HG03103 (cell line): ENCODE data around the gene EBP.
A peak's percentile ranks its signal among the peaks of the same experiment; 100 is the strongest.

Experiments
- ATAC-seq: cut with Tn5 transposase; IDR thresholded peaks from one replicate; pipeline ENCODE4 v1.9.1; 2021; ENCODE audit warnings: low read depth; ENCODE audit not compliant: unreplicated experiment

The EBP gene

DNA sequence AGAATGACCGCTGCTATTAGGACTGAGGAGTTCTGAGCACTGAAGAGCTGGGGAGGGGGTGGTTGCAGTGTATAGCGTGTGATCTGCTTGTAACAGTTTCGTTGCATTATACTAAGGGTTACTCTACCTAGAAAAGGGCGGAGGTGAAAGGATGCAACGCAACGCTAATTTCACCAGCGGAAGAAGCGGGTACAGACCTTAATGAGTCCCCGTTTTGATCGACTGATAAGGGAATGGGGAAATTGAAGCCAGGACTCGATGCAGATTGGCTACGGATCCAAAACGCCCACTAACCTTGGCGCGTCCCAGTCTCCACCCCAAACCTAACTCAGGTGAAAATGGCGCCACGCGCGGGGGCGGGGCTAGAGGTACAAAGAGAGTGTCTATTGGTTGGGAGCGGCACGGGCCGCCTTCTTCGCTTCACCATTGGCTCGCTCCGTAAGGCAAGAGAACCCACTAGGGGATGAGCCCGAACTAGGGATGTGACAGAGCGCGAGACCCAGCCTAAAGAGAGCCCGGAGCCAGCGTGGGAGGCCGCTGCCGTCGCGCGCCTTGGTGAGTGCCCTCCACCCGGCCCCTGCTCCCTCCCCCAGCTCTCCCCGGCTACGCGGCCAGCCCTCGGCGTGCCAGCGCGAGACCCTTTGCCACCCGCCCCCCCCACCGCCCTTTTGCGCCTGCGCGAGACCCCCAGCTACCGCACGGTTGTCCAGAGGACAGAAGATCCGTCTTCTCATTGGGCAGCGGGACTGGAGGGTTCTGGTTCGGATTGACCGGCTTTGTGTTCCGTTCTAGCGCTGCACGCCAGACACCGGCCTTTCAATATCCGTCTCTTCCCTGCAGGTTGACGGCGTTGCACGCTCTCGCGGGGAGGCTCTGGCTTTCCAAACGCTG lies at the start of gene EBP:
TSS of gene EBP (plus strand) at position 456 of the 891 bp plus-strand sequence. CDS start 1,964 bp downstream, outside the sequence.
- ATAC-seq, result peak; percentile 95

DNA sequence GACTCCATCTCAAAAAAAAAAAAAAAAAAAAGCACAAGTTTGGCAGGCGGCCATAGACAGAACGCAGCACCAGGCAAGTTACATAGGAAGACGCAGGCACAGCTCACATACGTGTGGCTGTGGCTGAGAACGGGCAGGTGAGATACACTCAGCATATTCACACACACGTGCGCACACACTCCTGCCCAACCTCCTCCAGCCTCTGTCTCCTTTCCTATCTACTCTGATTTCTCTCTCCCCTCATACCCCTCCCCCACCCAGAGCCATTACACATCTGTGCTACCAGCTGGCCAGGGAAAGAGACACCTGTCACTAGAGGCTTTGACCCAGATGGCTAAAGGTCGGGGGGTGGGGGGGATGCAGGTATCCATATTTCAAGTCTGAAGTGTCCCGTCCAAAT lies 49.4 kb upstream of the EBP start:
- ATAC-seq, result no peak

DNA sequence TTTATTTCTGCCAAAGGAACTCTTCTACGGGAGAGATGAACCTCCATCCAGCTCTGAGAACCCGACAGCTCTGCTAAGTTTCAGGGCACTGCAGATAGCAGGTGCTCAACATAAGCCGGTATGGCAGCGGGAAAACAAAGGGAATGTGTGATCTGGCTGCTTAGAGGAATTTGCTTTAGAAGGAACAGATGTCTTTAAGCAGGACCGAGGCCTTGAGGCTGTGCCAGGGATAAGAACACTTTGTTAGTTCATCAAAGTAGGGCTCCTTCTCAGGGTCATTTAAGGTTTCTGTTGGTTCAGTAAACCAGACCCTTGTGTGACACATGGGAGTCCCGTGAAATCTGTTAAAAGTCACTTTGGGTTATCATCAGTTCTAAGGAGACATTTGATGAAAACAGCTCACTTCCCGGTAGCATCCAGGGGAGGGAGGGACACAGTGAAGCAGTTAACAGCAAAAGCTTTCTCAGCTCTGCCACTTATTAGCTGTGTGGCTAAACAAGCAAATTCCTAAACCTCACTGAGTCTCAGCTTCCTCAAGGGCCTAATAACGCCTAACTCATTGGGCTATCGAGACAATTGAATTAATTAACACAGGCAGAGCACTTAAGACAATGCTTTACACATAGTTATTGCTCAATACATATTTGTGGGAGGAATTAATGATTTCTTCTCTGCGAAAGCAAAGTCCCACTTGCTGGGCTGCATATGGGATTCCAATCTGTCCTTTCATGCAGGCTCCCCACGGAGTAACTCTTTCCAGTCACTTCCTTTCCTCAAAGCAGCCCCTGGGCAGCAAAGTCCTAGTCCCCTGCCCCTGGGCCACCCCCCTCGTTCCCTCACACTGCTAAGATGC lies 48.5 kb upstream of the EBP start:
- no peak for ATAC-seq

DNA sequence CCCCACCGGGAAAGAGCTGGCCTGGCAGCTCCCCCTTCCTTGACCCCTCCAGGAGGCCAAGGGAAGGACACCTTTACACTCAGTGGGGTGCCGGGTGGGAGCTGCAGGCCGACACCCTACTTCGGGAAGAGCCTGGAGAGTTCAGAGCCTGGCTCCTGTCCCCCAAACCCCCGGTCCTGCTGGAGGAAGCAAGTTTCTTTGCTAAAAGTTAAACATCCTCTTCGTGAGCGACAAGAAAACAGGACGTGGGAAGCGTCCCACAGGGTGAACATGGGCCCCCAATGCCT lies 48.0 kb upstream of the EBP start:
- no peak for ATAC-seq

- ATAC-seq, result no peak
Measured at GRCh38 chrX:48474127-48474526, 47.5 kb upstream of the EBP start.

GRCh38 chrX:48474581-48474980 lies 47.0 kb upstream of the EBP start:
- no peak for ATAC-seq

DNA sequence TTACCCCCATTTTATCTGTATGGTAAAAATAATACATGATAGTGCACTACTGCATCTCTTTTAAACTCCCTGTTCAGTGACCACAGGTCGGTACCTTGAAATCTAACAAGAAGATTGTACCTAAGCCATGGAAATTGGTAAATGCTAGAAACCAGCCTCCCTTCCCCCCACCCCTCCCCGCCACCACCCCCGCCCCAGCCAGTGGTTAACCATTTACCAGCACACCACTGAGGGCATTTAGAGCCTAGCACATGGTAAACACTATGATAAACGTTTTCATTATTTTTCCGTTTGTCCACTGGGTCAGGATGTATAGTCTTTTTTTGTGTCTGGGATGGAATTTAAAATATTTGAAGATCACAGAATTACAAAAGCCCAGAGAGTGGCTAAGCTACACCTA lies 46.3 kb upstream of the EBP start:
- ATAC-seq, result no peak

DNA sequence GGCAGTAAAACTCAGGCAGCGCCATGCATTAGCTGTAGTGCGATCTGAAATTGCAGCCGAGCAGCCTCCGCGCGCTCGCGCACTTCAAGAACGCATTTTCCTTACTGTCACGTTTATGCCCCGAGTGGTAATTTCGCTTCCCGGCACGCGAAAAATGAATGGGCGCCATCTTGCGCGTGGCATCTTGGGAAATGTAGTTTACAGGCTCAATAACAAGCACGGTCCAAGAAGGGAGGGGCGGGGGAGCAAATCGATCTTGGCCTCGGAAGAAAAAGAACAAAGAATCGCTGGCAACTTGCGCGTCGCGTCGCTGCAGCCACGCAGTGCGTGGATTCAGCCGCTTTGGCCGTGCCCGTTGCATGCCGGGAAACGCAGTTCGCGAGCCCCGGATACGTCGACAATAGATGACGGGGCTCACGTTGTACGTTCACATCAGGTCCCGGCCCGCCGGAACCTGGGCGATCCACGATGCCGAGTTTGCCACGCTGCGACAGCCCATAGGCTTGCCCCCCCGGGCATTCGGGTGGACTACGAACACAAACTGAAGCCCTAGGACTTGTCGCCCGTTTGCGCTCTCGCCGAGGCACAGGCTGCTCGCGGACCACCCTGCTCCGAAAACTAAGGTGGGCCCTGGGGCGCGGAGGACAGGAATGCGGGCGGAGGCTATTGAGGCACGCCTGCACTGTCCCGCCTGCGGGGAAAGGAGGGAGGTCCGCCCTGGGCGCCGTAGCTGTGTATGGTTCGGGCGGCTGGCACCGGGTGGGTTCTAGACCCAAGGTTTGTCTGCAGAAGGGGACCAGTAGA lies 45.6 kb upstream of the EBP start, which contains the start of gene FTSJ1:
TSS of gene FTSJ1 (plus strand) at position 426 of the 804 bp plus-strand sequence. CDS start 1,849 bp downstream, outside the sequence.
- ATAC-seq, result peak; percentile 81

GRCh38 chrX:48476919-48477318 lies 44.7 kb upstream of the EBP start:
- ATAC-seq, result no peak

DNA sequence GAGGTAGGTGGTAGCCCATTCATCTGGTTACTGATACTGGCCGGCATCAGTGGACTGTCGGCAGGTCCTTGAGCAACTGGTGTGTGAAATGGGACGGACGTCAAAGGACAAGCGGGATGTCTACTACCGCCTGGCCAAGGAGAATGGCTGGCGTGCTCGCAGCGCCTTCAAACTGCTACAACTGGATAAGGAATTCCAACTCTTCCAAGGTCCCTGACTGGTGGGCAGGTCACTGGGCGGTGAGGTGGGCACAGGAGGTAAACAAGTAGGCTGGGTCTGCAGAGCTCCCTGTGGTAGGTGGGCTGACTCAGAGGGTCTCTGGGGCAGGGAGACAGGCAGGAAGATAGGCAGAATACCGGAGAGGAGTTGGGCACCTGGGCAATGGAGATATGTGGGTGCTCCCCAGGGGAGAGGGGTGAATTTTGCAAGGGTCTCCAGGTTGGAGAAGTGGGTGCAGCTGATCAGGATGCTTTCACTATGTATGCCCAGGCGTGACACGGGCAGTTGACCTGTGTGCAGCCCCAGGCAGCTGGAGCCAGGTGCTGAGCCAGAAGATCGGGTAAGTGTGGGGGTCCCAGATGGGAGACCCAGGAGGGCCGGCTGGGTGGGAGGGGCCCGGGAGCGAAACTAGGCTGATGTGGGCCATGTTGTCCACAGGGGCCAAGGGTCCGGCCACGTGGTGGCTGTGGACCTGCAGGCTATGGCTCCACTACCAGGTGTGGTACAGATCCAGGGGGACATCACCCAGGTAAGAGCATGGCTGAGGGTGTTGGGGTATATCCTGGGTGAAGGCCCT lies 43.5 kb upstream of the EBP start:
- ATAC-seq, result no peak

DNA sequence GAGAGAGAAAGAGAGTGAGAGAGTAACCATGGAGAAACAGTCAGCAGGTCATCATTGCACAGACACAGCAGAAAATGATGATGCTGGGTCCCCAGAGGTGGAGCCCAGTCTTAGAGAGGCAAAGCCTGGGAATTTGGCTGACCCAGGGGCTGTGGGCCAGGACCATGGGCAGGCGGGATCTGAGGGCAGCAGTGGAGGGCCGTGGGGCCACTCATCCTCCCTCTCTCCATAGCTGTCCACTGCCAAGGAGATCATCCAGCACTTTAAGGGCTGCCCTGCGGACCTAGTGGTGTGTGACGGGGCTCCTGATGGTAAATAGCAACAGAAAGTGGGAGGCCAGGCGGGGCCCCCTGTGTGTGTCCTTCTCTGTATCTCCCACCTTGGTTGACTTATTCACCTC lies 42.8 kb upstream of the EBP start:
- ATAC-seq, result no peak

- ATAC-seq, result no peak
Measured at GRCh38 chrX:48480142-48480541, 41.5 kb upstream of the EBP start.

- no peak for ATAC-seq
Measured at GRCh38 chrX:48480583-48480982, 41.0 kb upstream of the EBP start.

- no peak for ATAC-seq
Measured at GRCh38 chrX:48482526-48482925, 39.1 kb upstream of the EBP start.

DNA sequence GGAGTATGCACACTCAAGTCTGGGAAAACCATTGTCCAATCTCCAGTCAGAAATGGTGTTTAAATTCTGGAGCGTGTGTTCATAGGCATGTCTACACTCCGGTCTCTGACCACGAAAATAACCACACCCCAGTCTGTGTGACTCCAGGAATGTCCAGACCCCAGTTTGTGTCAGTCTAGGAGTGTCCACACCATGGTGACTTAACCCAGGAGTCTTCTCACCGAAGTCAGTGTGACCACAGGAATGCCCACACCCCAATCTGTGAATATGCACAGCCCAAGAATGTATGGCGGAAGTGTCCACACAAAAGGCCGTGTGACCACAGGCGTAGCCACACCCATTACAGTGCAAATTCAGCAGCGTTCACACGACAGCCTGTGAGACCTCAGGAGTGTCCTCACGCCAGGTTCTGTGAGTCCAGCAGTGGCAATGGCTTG lies 34.2 kb upstream of the EBP start:
- no peak for ATAC-seq

DNA sequence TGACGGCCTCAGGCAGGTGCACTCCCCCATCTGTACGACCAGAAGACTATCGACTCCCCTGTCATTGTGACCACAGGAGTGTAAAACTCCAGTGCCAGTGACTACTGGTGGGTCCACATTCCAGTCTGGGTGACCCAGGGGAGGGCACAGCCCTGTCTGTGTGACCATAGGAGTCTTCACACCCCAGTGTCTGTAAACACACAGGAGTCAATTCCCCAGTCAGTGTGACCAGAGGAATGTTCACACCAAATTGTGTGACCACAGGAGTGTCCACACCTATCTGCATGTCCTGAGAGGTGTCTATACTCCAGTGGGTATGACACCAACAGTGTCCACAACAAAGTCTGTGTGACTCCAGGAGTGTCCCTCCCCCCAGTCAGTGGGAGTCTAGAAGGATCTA lies 33.6 kb upstream of the EBP start:
- no peak for ATAC-seq

DNA sequence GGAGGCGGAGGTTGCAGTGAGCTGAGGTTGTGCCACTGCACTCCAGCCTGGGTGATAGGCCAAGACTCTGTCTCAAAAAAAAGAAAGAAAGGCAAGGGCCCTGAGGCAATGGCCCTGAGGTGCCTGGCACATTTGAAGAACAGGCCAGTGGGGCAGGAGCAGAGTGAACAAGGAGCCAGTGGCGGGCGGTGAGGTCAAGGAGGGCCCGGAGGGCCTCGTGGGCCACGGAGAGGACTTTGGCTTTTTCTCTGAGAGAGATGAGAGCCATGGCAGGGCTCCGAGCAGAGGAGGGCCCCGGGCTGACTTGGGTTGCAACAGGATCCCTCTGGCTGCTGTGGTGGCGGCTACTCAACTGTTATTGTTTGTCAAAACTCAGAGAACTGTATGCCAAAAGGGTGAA lies 32.3 kb upstream of the EBP start:
- no peak for ATAC-seq

GRCh38 chrX:48489892-48490291 lies 31.7 kb upstream of the EBP start:
- ATAC-seq, result no peak

DNA sequence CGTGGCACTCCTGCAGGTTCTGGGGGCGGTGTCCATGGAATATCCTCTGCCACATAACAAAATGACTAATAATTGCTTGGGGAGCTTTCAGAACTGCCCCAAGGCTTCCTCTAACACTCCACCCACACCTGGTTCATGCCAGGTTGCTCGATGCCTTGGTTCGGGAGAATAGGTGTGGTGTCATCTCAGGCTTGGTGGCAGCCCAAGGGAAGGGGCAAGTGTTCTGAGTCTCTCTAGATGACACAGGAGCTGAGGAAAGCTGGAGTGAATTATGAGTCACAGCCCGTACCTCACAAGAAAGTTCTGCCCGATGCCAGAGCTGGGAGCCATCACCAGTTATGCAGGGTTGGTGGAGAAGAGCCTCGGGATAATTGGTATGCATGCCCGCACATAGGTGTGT lies 30.9 kb upstream of the EBP start:
- no peak for ATAC-seq

DNA sequence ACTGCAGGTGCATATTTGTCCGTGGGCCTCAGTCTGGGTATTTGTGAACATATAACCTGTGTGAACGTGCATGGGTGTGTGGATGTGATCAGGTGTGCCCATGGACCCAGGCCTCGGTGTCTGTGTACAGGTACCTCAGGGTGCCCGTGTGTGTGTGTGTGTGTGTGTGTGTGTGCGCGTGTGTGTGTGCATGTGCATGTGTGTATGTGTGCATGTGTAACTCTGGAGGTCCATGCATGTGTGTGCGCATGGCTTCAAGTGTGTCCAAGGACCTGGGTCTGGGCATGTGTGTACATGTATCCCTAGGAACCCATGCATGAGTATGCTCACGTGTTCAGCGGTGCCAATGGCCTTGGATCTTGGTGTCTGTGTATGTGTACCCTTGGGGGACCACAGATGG lies 29.8 kb upstream of the EBP start:
- ATAC-seq, result no peak
